ENCODE data around the gene WDR7. TPM values are rescaled to one million over a fixed set of nuclear protein-coding genes. Genes with fewer than 3 reads are reported as not detected.

WDR7 gene
- total and polyA plus RNA-seq, 9 of the 15 experiments (the other 6 are each of a cell fraction or from before 2014, with no cell fraction given): 1.4 to 9.4 (median 5.3) TPM

DNA sequence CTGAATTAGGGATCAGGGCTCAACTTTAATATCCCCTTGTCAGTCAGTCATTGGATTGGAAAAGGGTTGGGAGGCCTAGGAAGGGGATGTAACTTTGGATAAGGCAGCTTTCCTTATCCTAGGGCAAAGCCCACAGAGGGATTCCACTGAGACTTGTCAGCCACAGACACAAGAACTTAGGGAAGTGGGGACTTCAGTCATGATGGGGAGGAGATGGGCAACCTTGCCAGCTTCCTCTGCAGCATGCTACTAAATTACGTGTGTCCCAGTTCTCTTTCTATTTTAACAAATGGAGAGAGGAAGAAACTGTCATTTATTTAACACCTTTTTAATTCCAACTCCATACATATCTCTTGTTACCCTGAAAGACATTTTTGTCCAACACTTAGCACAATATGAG is 237.8 kb downstream of the WDR7 start:
- Histone ChIP-seq H3K4me1 (replicated peaks in 1 of 2; ENCODE audit: control insufficient read depth in 2 of 2, insufficient read depth in 2 of 2, low read length in 2 of 2) (no peaks in the 10 kb centered on the region), H3K27ac (ENCODE audit: extremely low read depth, low read depth, low read length) (no peak overlapping the region), H3K4me3 (no peak overlapping the region), H4K20me1 (replicated peaks; ENCODE audit: control insufficient read depth, insufficient read depth, low read length) (no peaks in the 10 kb centered on the region), H3K9me1 (ENCODE audit: control insufficient read depth, insufficient read depth, low read length) (no peaks in the 10 kb centered on the region), H3K36me3 (ENCODE audit: control insufficient read depth, insufficient read depth, low read length) (no peaks in the 10 kb centered on the region), H3K4me2 (ENCODE audit: insufficient read depth, low read length) (no peak overlapping the region), H2AFZ (ENCODE audit: low read depth, low read length) (no peak overlapping the region), H3K9me3 (replicated peaks; ENCODE audit: control insufficient read depth, insufficient read depth, low read depth, low read length) (no peaks in the 10 kb centered on the region), H3K9ac (ENCODE audit: insufficient read depth in 1 of 2, low read depth in 2 of 2, low read length in 2 of 2) (no peak overlapping the region), H3K79me2 (ENCODE audit: control insufficient read depth, insufficient read depth, low read length) (no peaks in the 10 kb centered on the region), H3K27me3 (ENCODE audit: control insufficient read depth in 2 of 2, insufficient read depth in 2 of 2, low read length in 2 of 2) (no peaks in the 10 kb centered on the region)
- ChIA-PET CTCF (ENCODE audit: low intra/inter-chr PET ratio) (no interaction called here), POLR2A (no interaction called here)
- TF ChIP-seq PCBP1 (IDR thresholded peaks at IDR 0.05; ENCODE audit: low read depth, low read length, poor library complexity, severe bottlenecking) (no peak), ZNF766 (CRISPR knock-in tag; conservative IDR thresholded peaks at IDR 0.05) (no peak), NELFE (IDR thresholded peaks at IDR 0.05; ENCODE audit: insufficient read depth, insufficient read length) (no peak), PHF8 (IDR thresholded peaks at IDR 0.05; ENCODE audit: borderline replicate concordance, low read length) (no peak), ZNF23 (CRISPR knock-in tag; IDR thresholded peaks at IDR 0.05) (no peak), YY1 (IDR thresholded peaks at IDR 0.05; ENCODE audit: borderline replicate concordance in 1 of 3, control insufficient read depth in 1 of 3, extremely low read depth in 1 of 3, insufficient read depth in 3 of 3, insufficient read length in 1 of 3, insufficient replicate concordance in 2 of 3, low read depth in 1 of 3, low read length in 2 of 3) (no peak), ZNF41 (CRISPR knock-in tag; conservative IDR thresholded peaks at IDR 0.05) (no peak), ZNF263 (CRISPR knock-in tag; IDR thresholded peaks at IDR 0.05; ENCODE audit: borderline replicate concordance) (no peak), KDM4B (IDR thresholded peaks at IDR 0.05; ENCODE audit: borderline replicate concordance in 2 of 2, low read depth in 1 of 2) (no peak), FOS (IDR thresholded peaks at IDR 0.05; ENCODE audit: extremely low read depth, insufficient read length) (no peak)
- TF ChIP-seq, protein P1, sequence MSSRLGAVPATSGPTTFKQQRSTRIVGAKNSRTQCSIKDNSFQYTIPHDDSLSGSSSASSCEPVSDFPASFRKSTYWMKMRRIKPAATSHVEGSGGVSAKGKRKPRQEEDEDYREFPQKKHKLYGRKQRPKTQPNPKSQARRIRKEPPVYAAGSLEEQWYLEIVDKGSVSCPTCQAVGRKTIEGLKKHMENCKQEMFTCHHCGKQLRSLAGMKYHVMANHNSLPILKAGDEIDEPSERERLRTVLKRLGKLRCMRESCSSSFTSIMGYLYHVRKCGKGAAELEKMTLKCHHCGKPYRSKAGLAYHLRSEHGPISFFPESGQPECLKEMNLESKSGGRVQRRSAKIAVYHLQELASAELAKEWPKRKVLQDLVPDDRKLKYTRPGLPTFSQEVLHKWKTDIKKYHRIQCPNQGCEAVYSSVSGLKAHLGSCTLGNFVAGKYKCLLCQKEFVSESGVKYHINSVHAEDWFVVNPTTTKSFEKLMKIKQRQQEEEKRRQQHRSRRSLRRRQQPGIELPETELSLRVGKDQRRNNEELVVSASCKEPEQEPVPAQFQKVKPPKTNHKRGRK (tag; IDR thresholded peaks at IDR 0.05): no peak
- TF ChIP-seq, protein P2, sequence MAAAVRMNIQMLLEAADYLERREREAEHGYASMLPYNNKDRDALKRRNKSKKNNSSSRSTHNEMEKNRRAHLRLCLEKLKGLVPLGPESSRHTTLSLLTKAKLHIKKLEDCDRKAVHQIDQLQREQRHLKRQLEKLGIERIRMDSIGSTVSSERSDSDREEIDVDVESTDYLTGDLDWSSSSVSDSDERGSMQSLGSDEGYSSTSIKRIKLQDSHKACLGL (CRISPR knock-in tag; IDR thresholded peaks at IDR 0.05; ENCODE audit: borderline replicate concordance, poor library complexity, severe bottlenecking): no peak
- TF ChIP-seq, protein P3, sequence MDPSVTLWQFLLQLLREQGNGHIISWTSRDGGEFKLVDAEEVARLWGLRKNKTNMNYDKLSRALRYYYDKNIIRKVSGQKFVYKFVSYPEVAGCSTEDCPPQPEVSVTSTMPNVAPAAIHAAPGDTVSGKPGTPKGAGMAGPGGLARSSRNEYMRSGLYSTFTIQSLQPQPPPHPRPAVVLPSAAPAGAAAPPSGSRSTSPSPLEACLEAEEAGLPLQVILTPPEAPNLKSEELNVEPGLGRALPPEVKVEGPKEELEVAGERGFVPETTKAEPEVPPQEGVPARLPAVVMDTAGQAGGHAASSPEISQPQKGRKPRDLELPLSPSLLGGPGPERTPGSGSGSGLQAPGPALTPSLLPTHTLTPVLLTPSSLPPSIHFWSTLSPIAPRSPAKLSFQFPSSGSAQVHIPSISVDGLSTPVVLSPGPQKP (CRISPR knock-in tag; IDR thresholded peaks at IDR 0.05): no peak
- TF ChIP-seq, protein P4, sequence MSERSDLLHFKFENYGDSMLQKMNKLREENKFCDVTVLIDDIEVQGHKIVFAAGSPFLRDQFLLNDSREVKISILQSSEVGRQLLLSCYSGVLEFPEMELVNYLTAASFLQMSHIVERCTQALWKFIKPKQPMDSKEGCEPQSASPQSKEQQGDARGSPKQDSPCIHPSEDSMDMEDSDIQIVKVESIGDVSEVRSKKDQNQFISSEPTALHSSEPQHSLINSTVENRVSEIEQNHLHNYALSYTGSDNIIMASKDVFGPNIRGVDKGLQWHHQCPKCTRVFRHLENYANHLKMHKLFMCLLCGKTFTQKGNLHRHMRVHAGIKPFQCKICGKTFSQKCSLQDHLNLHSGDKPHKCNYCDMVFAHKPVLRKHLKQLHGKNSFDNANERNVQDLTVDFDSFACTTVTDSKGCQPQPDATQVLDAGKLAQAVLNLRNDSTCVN (CRISPR knock-in tag; IDR thresholded peaks at IDR 0.05): no peak
- ATAC-seq (no peak), DNase-seq (ENCODE audit: extremely low read depth in 1 of 4, low spot score in 3 of 4) (no peak), FAIRE-seq (no peak)
- intact Hi-C loops (cut with micrococcal nuclease): no loop called here
- WGBS (ENCODE audit: insufficient coverage, low coverage, missing lambda C conversion rate): 11% methylated on average over 1 of the region's 1 CpG
- no TSS peak for BruUV-seq (replicated peaks)
- in situ Hi-C loops (cut with MboI): no loop called here

Data from K562 (cell line).